OCI-LY3 (cell line): ENCODE data around the gene C12orf75.

ENCODE experiments used
- CTCF ChIP-seq: fragments of 200-600, 300-600 bp; sonication (generic); IDR thresholded peaks from 2 replicates; pipeline ENCODE4 v1.5.1; 2014; ENCODE audit warnings: antibody characterized with exemption, low read length, low read depth
- EZH2phosphoT487 ChIP-seq: fragments of 200-600 bp; shearing (Covaris generic); IDR thresholded peaks from 2 replicates; pipeline ENCODE4 v1.6.1; 2018; ENCODE audit warnings: antibody characterized with exemption, mixed run types, low read depth

DNA sequence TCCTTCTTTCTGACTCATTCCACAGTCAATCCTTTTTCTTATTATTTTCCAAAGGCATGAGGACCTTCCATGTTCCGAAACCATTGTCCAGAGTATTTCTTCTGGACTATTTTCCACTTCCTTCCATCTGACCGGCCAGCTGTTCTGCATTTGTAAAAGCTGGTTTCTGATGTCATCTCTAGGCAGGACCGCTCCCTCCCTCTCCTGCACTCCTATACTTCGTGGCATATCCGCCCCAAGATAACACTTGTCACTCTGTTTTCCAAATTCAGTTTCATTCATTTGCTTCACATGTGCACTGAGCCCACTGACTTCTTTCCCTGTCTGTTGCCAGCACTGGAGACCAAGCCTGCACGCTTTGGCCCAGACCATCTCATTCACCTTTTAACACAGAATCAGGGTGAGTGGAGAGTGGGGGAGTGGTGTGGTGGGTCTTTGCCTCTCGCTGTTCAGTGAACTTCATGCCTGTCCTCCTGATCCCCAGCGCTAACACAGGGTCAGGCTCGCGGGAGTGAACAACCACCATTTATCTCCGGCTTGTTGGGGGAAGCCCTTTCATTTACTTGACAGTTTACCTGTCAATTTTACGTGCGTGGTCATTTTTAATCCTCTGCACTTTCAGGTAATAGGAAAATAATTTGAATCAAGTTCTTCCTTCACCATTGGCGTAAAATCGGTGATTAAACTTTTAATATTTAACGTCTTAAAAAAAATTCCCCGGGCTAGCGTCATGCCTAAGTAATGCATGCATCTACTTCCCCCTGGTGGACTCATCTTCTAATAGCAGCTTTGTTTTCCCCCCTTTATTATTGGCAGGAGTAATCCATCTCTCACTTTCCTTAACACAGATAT is 52.5 kb downstream of the C12orf75 start:
- TF ChIP-seq CTCF (peak; percentile 88), EZH2phosphoT487 (no peak)
